BLaER1 (cell line): Measurements from ENCODE around the gene COL4A1.

ENCODE experiments used
- H3K27ac ChIP-seq: shearing (Covaris generic); formaldehyde crosslinking; 2 replicates; pipeline ENCODE4 v1.8.1; 2022
- H3K27me3 ChIP-seq: shearing (Covaris generic); formaldehyde crosslinking; 2 replicates; pipeline ENCODE4 v1.8.1; 2022
- H3K36me3 ChIP-seq: shearing (Covaris generic); formaldehyde crosslinking; 2 replicates; pipeline ENCODE4 v1.8.1; 2022
- H3K4me1 ChIP-seq: shearing (Covaris generic); formaldehyde crosslinking; 2 replicates; pipeline ENCODE4 v1.8.1; 2022
- H3K4me2 ChIP-seq: shearing (Covaris generic); formaldehyde crosslinking; 2 replicates; pipeline ENCODE4 v1.8.1; 2022
- H3K4me3 ChIP-seq: shearing (Covaris generic); formaldehyde crosslinking; 2 replicates; pipeline ENCODE4 v1.8.1; 2022
- H3K9ac ChIP-seq: shearing (Covaris generic); formaldehyde crosslinking; 2 replicates; pipeline ENCODE4 v1.8.1; 2022
- H3K9me3 ChIP-seq: shearing (Covaris generic); formaldehyde crosslinking; 2 replicates; pipeline ENCODE4 v1.8.1; 2022
- H4K20me1 ChIP-seq: shearing (Covaris generic); formaldehyde crosslinking; 2 replicates; pipeline ENCODE4 v1.8.1; 2022
- Cebpa-rat ChIP-seq: shearing (Covaris generic); IDR thresholded peaks from 2 replicates; pipeline ENCODE4 v1.8.1; 2022

COL4A1 gene

DNA sequence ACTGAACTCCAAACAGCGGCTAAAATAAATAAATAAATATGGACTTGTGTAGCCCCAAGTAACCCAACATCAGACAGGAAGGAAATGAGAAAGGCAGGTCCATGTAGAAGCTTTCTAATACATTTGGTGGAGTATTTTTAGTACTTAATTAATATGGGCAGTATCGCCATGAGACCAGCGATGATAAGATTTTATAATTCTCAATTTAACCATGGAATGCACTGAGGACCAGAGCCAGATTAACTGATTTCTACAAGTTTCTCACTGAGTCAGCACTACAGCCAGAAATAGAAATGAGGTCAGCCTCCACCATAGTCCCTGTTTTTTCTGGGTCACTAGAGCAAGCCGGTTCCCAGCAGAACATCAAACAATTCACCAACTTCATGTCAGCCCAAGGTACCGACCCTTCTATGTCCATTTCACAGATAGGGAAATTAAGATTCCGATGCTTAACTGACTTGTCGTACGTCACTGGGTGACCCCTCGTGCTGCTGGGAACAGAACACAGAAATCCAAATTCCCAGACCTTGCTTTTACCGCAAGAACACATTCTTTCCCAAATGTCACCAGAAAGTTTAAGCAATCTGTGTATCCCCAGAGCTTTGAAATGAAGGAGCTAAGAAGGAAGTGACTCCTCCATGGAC is 90.4 kb downstream of the COL4A1 start:
- Histone ChIP-seq H3K4me3 (no peak overlapping the region), H3K27me3 (no peaks in the 10 kb centered on the region), H3K9me3 (no peaks in the 10 kb centered on the region), H3K36me3 (no peaks in the 10 kb centered on the region), H4K20me1 (no peaks in the 10 kb centered on the region), H3K4me2 (peak overlapping the region; percentile 46), H3K4me1 (peaks cover 53% of the 10 kb centered on the region), H3K27ac (no peak overlapping the region), H3K9ac (no peak overlapping the region)
- TF ChIP-seq Cebpa-rat: no peak

DNA sequence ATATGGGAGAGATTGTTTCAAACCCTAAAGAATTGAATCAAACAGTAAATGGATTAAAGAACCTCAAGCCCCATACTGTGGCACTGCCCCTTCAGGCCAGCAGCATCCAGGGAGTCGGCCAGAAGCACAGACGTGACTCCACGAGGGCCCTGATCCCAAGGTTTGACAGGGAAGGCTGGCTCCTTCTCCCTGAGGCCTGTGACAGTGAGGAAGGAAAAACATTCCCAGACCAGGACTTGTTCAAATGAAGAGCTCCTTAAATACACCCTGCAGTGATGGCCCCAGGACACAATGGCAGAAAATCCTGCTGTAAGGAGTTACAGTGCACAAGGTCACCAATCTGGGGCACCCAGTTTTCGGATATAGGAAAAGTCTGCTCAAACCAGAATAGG is 91.0 kb downstream of the COL4A1 start:
- Histone ChIP-seq H3K9ac (no peak overlapping the region), H3K4me2 (peak overlapping the region; percentile 46), H3K27me3 (no peaks in the 10 kb centered on the region), H4K20me1 (no peaks in the 10 kb centered on the region), H3K27ac (no peak overlapping the region), H3K9me3 (no peaks in the 10 kb centered on the region), H3K4me1 (peaks cover 58% of the 10 kb centered on the region), H3K4me3 (no peak overlapping the region), H3K36me3 (no peaks in the 10 kb centered on the region)
- no peak for TF ChIP-seq Cebpa-rat

DNA sequence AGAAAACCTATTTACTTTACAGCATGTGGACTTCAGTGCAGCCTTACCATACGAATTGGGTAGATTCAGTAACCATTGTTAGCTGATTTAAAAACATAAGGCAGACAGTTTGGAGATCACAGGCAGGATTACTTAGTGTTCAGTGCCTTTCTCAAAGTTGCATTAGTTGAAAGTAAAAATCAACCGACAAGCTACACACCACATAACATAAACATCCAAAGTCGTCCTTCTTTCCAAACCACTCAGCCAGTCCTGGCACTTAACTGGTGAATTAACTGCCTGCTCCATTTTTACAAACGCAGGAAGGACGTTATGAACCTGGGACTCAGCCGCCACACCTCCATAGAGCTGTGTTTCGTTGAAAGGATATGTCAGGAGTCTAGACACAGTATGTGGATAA is 91.4 kb downstream of the COL4A1 start:
- H3K9me3 ChIP-seq: no peaks in the 10 kb centered on the region
- H3K36me3 ChIP-seq: no peaks in the 10 kb centered on the region
- no peak overlapping the region for H3K4me2 ChIP-seq
- no peaks in the 10 kb centered on the region for H4K20me1 ChIP-seq
- H3K27ac ChIP-seq: no peak overlapping the region
- H3K4me3 ChIP-seq: no peak overlapping the region
- no peak overlapping the region for H3K9ac ChIP-seq
- TF ChIP-seq Cebpa-rat: no peak
- no peaks in the 10 kb centered on the region for H3K27me3 ChIP-seq
- H3K4me1 ChIP-seq: peaks cover 62% of the 10 kb centered on the region

GRCh38 chr13:110214637-110215036 is 92.3 kb downstream of the COL4A1 start:
- Histone ChIP-seq H4K20me1 (no peaks in the 10 kb centered on the region), H3K36me3 (no peaks in the 10 kb centered on the region), H3K4me1 (peaks cover 58% of the 10 kb centered on the region), H3K27me3 (no peaks in the 10 kb centered on the region), H3K27ac (no peak overlapping the region), H3K4me3 (no peak overlapping the region), H3K4me2 (no peak overlapping the region), H3K9ac (no peak overlapping the region), H3K9me3 (no peaks in the 10 kb centered on the region)
- TF ChIP-seq Cebpa-rat: no peak

DNA sequence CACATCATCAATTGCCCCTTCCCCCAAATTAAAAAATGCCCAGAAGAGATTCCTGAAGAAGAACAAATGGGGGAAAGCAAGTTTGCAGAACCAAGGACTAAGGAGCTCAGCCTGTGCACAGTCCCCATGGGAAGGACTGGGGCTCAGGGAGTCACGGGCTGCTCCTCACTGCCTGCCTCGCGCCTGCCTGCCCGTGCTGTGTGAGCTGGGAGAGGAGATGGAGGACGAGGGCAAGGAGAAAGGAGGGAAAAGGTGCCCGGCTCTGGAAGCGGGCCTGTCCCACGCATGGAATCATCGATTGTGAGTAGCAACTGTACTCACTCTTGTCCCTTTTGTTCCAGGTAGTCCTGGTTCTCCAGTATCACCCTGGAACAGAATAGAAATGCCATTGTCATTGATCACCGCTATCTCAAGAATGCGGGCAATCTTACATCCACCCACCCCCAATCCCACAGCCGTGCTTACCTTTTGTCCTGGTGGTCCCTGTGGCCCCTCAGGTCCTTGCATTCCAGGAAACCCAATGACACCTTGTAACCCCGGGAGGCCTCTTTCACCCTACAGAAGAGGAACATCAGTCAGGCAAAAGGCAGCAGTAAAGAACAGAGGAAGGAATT is 93.4 kb downstream of the COL4A1 start:
- H4K20me1 ChIP-seq: no peaks in the 10 kb centered on the region
- no peak overlapping the region for H3K9ac ChIP-seq
- no peaks in the 10 kb centered on the region for H3K9me3 ChIP-seq
- H3K4me2 ChIP-seq: peak overlapping the region; percentile 74; the same call in 1 of the 2 replicates
- TF ChIP-seq Cebpa-rat: no peak
- H3K27me3 ChIP-seq: no peaks in the 10 kb centered on the region
- H3K4me3 ChIP-seq: no peak overlapping the region
- peaks cover 52% of the 10 kb centered on the region for H3K4me1 ChIP-seq
- no peaks in the 10 kb centered on the region for H3K36me3 ChIP-seq
- no peak overlapping the region for H3K27ac ChIP-seq

DNA sequence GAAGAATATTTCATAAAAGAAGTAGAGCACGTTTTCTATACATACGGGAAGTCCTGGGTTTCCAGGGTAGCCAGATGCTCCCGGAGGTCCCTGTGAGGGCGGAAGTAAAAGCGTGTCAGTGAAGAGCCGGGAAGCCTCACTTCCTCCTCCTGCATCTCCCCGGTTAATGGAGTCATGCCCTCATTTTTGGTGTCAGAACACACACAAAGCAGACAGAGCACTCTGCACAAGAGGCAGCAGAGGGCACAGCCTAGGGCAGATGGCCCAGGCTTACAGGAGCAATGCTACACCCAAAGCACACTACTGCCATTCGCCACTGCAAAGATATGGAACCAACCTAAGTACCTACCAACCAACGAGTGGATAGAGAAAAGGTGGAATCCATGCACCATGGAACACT is 94.4 kb downstream of the COL4A1 start:
- Histone ChIP-seq H3K9ac (no peak overlapping the region), H3K4me2 (peak overlapping the region; percentile 74), H3K9me3 (no peaks in the 10 kb centered on the region), H3K27ac (no peak overlapping the region; the same call in 1 of the 2 replicates), H3K4me3 (no peak overlapping the region), H3K27me3 (no peaks in the 10 kb centered on the region), H4K20me1 (no peaks in the 10 kb centered on the region), H3K36me3 (no peaks in the 10 kb centered on the region), H3K4me1 (peaks cover 51% of the 10 kb centered on the region)
- no peak for TF ChIP-seq Cebpa-rat

DNA sequence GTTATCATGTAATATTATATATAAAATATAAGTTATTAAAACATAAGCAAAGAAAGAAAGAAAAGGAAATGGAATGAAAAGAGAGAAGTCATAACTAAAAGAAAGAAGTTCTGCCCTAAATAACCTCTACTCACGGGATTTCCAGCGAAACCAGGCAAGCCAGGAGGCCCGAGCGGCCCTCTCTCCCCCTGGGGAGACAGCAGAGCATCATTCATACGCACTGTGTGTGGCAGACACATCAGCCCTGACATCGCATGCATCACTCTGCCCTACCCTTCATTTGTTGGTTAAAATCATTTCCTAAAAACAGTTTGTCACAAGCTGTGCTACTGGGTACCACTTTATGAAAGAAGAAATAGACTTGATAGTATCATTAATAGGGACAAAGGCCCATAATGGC is 95.2 kb downstream of the COL4A1 start:
- Histone ChIP-seq H3K9ac (no peak overlapping the region), H3K4me2 (peak overlapping the region; percentile 74), H4K20me1 (no peaks in the 10 kb centered on the region), H3K4me1 (peaks cover 43% of the 10 kb centered on the region), H3K9me3 (no peaks in the 10 kb centered on the region), H3K27ac (no peak overlapping the region), H3K4me3 (no peak overlapping the region), H3K36me3 (no peaks in the 10 kb centered on the region), H3K27me3 (no peaks in the 10 kb centered on the region)
- TF ChIP-seq Cebpa-rat: no peak

- no peaks in the 10 kb centered on the region for H3K9me3 ChIP-seq
- peaks cover 36% of the 10 kb centered on the region for H3K4me1 ChIP-seq
- H3K36me3 ChIP-seq: no peaks in the 10 kb centered on the region
- H4K20me1 ChIP-seq: no peaks in the 10 kb centered on the region
- TF ChIP-seq Cebpa-rat: no peak
- no peak overlapping the region; the same call in 1 of the 2 replicates for H3K9ac ChIP-seq
- H3K27me3 ChIP-seq: no peaks in the 10 kb centered on the region
- H3K4me2 ChIP-seq: peak overlapping the region; percentile 74
- H3K4me3 ChIP-seq: no peak overlapping the region
- peak overlapping the region; percentile 44; the same call in 1 of the 2 replicates for H3K27ac ChIP-seq
Measured at GRCh38 chr13:110211046-110211445, 95.9 kb downstream of the COL4A1 start.

- peaks cover 33% of the 10 kb centered on the region for H3K4me1 ChIP-seq
- peak overlapping the region; percentile 74; the same call in 1 of the 2 replicates for H3K4me2 ChIP-seq
- no peaks in the 10 kb centered on the region for H4K20me1 ChIP-seq
- no peaks in the 10 kb centered on the region for H3K27me3 ChIP-seq
- H3K36me3 ChIP-seq: no peaks in the 10 kb centered on the region
- H3K9me3 ChIP-seq: no peaks in the 10 kb centered on the region
- no peak overlapping the region for H3K9ac ChIP-seq
- no peak overlapping the region for H3K4me3 ChIP-seq
- no peak overlapping the region for H3K27ac ChIP-seq
- no peak for TF ChIP-seq Cebpa-rat
Measured at GRCh38 chr13:110210604-110210985, 96.4 kb downstream of the COL4A1 start.

- Histone ChIP-seq H3K4me2 (no peak overlapping the region), H3K9ac (no peak overlapping the region), H3K27me3 (no peaks in the 10 kb centered on the region), H3K4me1 (peaks cover 33% of the 10 kb centered on the region), H3K9me3 (no peaks in the 10 kb centered on the region), H3K4me3 (no peak overlapping the region), H3K27ac (no peak overlapping the region), H4K20me1 (no peaks in the 10 kb centered on the region), H3K36me3 (no peaks in the 10 kb centered on the region)
- TF ChIP-seq Cebpa-rat: no peak
Measured at GRCh38 chr13:110209950-110210603, 96.9 kb downstream of the COL4A1 start.
